ENCODE results near the gene FGR.

Gene FGR

GRCh38 chr1:27574001-27574781, 60.8 kb downstream of the FGR start:
- DNase-seq (ENCODE audit: low read depth in 2 of 2), result no peak
- H3K4me3 ChIP-seq (replicated peaks in 1 of 2; ENCODE audit: low read depth in 2 of 2, low read length in 2 of 2), result no peak overlapping the region
- TF ChIP-seq CTCF (IDR thresholded peaks at IDR 0.05; ENCODE audit: low read depth, low read length), result no peak

GRCh38 chr1:27572679-27573426, 62.1 kb downstream of the FGR start:
- H3K4me3 ChIP-seq (replicated peaks in 1 of 2; ENCODE audit: low read depth in 2 of 2, low read length in 2 of 2), result no peak overlapping the region
- no peak for TF ChIP-seq CTCF (IDR thresholded peaks at IDR 0.05; ENCODE audit: low read depth, low read length)
- peak in 1 of 2 donors; percentile 61 for DNase-seq (ENCODE audit: low read depth in 2 of 2)

- DNase-seq (ENCODE audit: low read depth in 2 of 2), result no peak
- no peak for TF ChIP-seq CTCF (IDR thresholded peaks at IDR 0.05; ENCODE audit: low read depth, low read length)
- no peak overlapping the region for H3K4me3 ChIP-seq (replicated peaks in 1 of 2; ENCODE audit: low read depth in 2 of 2, low read length in 2 of 2)
Measured at GRCh38 chr1:27572019-27572678, 62.8 kb downstream of the FGR start.

- no peak for DNase-seq (ENCODE audit: low read depth in 2 of 2)
- TF ChIP-seq CTCF (IDR thresholded peaks at IDR 0.05; ENCODE audit: low read depth, low read length), result no peak
- H3K4me3 ChIP-seq (replicated peaks in 1 of 2; ENCODE audit: low read depth in 2 of 2, low read length in 2 of 2), result no peak overlapping the region
Measured at GRCh38 chr1:27571439-27572018, 63.5 kb downstream of the FGR start.

GRCh38 chr1:27570784-27571183, 64.2 kb downstream of the FGR start:
- no peak for TF ChIP-seq CTCF (IDR thresholded peaks at IDR 0.05; ENCODE audit: low read depth, low read length)
- no peak for DNase-seq (ENCODE audit: low read depth in 2 of 2)
- no peak overlapping the region for H3K4me3 ChIP-seq (replicated peaks in 1 of 2; ENCODE audit: low read depth in 2 of 2, low read length in 2 of 2)

GRCh38 chr1:27570356-27570755, 64.6 kb downstream of the FGR start:
- H3K4me3 ChIP-seq (replicated peaks in 1 of 2; ENCODE audit: low read depth in 2 of 2, low read length in 2 of 2), result no peak overlapping the region
- TF ChIP-seq CTCF (IDR thresholded peaks at IDR 0.05; ENCODE audit: low read depth, low read length), result no peak
- no peak for DNase-seq (ENCODE audit: low read depth in 2 of 2)

Measured in cardiac fibroblast (primary cell).